Mammary epithelial cell (primary cell): ENCODE data around the gene NCOA7.

ENCODE experiments used
- EZH2 ChIP-seq: IDR thresholded peaks from 2 replicates; pipeline ENCODE4 v1.6.1; 2012; ENCODE audit warnings: low read length, inconsistent platforms, borderline replicate concordance
- TF ChIP-seq, protein P1 (sequence below), 2 donors: IDR thresholded peaks in 1 of 2; conservative IDR thresholded peaks in 1 of 2; 2 replicates each; pipeline ENCODE4 v1.5.1; 2011 to 2012; ENCODE audit warnings: inconsistent platforms in 2 of 2, low read length in 2 of 2, mild to moderate bottlenecking in 2 of 2, control low read depth in 1 of 2, low read depth in 1 of 2; ENCODE audit not compliant: insufficient read depth in 1 of 2; ENCODE audit errors: extremely low read depth in 1 of 2

DNA sequence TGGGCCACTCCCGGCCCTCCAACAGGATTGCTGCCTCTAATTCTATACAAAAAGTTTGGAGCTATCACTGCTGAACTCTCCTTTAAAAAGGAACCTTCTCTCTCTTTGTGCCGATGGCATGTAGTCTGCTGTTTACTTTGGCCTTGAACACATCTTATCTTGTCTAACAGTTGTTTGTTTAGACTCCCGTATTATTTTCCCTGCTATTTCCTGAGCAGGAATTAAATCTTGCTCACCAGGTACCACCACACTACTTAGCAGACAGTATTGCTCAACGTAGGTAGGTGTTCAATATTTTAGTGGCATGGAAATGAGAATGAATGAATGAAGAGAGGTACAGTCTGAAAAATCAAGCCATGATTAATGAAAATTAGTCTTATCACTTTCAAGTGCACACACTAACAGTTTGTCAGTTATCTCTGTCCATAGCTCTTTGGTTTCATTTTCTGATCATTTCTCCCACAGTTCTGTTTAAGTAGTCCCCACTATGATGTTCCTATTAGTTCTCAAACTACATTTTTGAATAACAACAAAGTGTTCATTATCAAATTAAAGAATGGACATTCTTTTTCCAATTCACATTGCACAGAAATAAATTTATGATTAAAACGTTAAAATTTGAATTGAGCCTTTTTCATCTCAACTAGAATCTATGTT, 48.2 kb upstream of the NCOA7 start:
- TF ChIP-seq, protein P1, sequence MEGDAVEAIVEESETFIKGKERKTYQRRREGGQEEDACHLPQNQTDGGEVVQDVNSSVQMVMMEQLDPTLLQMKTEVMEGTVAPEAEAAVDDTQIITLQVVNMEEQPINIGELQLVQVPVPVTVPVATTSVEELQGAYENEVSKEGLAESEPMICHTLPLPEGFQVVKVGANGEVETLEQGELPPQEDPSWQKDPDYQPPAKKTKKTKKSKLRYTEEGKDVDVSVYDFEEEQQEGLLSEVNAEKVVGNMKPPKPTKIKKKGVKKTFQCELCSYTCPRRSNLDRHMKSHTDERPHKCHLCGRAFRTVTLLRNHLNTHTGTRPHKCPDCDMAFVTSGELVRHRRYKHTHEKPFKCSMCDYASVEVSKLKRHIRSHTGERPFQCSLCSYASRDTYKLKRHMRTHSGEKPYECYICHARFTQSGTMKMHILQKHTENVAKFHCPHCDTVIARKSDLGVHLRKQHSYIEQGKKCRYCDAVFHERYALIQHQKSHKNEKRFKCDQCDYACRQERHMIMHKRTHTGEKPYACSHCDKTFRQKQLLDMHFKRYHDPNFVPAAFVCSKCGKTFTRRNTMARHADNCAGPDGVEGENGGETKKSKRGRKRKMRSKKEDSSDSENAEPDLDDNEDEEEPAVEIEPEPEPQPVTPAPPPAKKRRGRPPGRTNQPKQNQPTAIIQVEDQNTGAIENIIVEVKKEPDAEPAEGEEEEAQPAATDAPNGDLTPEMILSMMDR (conservative IDR thresholded peaks at IDR 0.05 in 1 of 2, IDR thresholded peaks at IDR 0.05 in 1 of 2; ENCODE audit: extremely low read depth in 1 of 2, insufficient read depth in 1 of 2, low read depth in 1 of 2, low read length in 2 of 2): no peak
- TF ChIP-seq EZH2: no peak
